Parathyroid adenoma (tissue), 2 donors: Measurements from ENCODE around the gene SAMD4A.

Experiments used
- H2AFZ ChIP-seq: fragments of 300-600 bp; sonication (generic); one replicate; pipeline ENCODE4 v1.7.0; 2017; ENCODE audit warnings: antibody characterized with exemption, mild to moderate bottlenecking
- H3K27ac ChIP-seq: fragments of 300-600 bp; sonication (generic); one replicate; pipeline ENCODE4 v1.7.0; 2017
- H3K27me3 ChIP-seq: fragments of 300-600 bp; sonication (generic); one replicate; pipeline ENCODE4 v1.7.0; 2017; ENCODE audit warnings: low read length; ENCODE audit not compliant: control insufficient read depth, insufficient read depth
- H3K36me3 ChIP-seq: fragments of 300-600 bp; sonication (generic); one replicate; pipeline ENCODE4 v1.7.0; 2017; ENCODE audit warnings: low read length; ENCODE audit not compliant: control insufficient read depth, insufficient read depth
- H3K4me1 ChIP-seq: fragments of 300-600 bp; sonication (generic); one replicate; pipeline ENCODE4 v1.7.0; 2017; ENCODE audit warnings: control low read depth
- H3K4me2 ChIP-seq: fragments of 300-600 bp; sonication (generic); one replicate; pipeline ENCODE4 v1.7.0; 2017; ENCODE audit warnings: low read length
- H3K4me3 ChIP-seq: fragments of 300-600 bp; sonication (generic); one replicate; pipeline ENCODE4 v1.7.0; 2017; ENCODE audit warnings: low read depth, low read length
- H3K79me2 ChIP-seq: fragments of 300-600 bp; sonication (generic); one replicate; pipeline ENCODE4 v1.7.0; 2017; ENCODE audit warnings: control low read depth
- H3K9ac ChIP-seq: fragments of 300-600 bp; sonication (generic); one replicate; pipeline ENCODE4 v1.7.0; 2017; ENCODE audit warnings: mild to moderate bottlenecking
- H3K9me3 ChIP-seq: fragments of 300-600 bp; sonication (generic); one replicate; pipeline ENCODE4 v1.7.0; 2017; ENCODE audit warnings: low read length; ENCODE audit not compliant: control insufficient read depth
- CTCF ChIP-seq: fragments of 300-600 bp; sonication (generic); IDR thresholded peaks from one replicate; pipeline ENCODE4 v1.7.0; 2017; ENCODE audit warnings: antibody characterized with exemption, mild to moderate bottlenecking
- donor health status: primary hyperparathyroidism.

Gene SAMD4A

GRCh38 chr14:54593860-54594259, 26.9 kb downstream of the SAMD4A start:
- no peak overlapping the region for H3K27ac ChIP-seq
- no peaks in the 10 kb centered on the region for H3K9me3 ChIP-seq
- no peak overlapping the region for H3K4me3 ChIP-seq
- H2AFZ ChIP-seq, result no peak overlapping the region
- H3K4me1 ChIP-seq, result no peaks in the 10 kb centered on the region
- H3K27me3 ChIP-seq, result no peaks in the 10 kb centered on the region
- no peak overlapping the region for H3K9ac ChIP-seq
- H3K79me2 ChIP-seq, result no peaks in the 10 kb centered on the region
- no peak for TF ChIP-seq CTCF
- no peaks in the 10 kb centered on the region for H3K36me3 ChIP-seq
- H3K4me2 ChIP-seq, result no peak overlapping the region

- Histone ChIP-seq H3K4me1 (no peaks in the 10 kb centered on the region), H3K79me2 (no peaks in the 10 kb centered on the region), H3K4me3 (no peak overlapping the region), H3K27ac (no peak overlapping the region), H3K27me3 (no peaks in the 10 kb centered on the region), H3K9ac (no peak overlapping the region), H2AFZ (no peak overlapping the region), H3K9me3 (no peaks in the 10 kb centered on the region), H3K4me2 (no peak overlapping the region), H3K36me3 (no peaks in the 10 kb centered on the region)
- no peak for TF ChIP-seq CTCF
Measured at GRCh38 chr14:54594537-54594936, 27.6 kb downstream of the SAMD4A start.

GRCh38 chr14:54597795-54598443, 31.0 kb downstream of the SAMD4A start:
- no peak for TF ChIP-seq CTCF
- Histone ChIP-seq H3K4me1 (no peaks in the 10 kb centered on the region), H3K4me2 (no peak overlapping the region), H3K27me3 (no peaks in the 10 kb centered on the region), H3K4me3 (no peak overlapping the region), H3K9me3 (no peaks in the 10 kb centered on the region), H3K79me2 (no peaks in the 10 kb centered on the region), H3K9ac (no peak overlapping the region), H3K36me3 (no peaks in the 10 kb centered on the region), H2AFZ (no peak overlapping the region), H3K27ac (no peak overlapping the region)

- Histone ChIP-seq H3K27ac (no peak overlapping the region), H2AFZ (no peak overlapping the region), H3K36me3 (no peaks in the 10 kb centered on the region), H3K9me3 (no peaks in the 10 kb centered on the region), H3K4me2 (no peak overlapping the region), H3K4me3 (no peak overlapping the region), H3K79me2 (no peaks in the 10 kb centered on the region), H3K27me3 (no peaks in the 10 kb centered on the region), H3K9ac (no peak overlapping the region), H3K4me1 (no peaks in the 10 kb centered on the region)
- TF ChIP-seq CTCF, result no peak
Measured at GRCh38 chr14:54599966-54600716, 33.2 kb downstream of the SAMD4A start.
